Measurements from ENCODE around the gene ARL15.

Gene ARL15

DNA sequence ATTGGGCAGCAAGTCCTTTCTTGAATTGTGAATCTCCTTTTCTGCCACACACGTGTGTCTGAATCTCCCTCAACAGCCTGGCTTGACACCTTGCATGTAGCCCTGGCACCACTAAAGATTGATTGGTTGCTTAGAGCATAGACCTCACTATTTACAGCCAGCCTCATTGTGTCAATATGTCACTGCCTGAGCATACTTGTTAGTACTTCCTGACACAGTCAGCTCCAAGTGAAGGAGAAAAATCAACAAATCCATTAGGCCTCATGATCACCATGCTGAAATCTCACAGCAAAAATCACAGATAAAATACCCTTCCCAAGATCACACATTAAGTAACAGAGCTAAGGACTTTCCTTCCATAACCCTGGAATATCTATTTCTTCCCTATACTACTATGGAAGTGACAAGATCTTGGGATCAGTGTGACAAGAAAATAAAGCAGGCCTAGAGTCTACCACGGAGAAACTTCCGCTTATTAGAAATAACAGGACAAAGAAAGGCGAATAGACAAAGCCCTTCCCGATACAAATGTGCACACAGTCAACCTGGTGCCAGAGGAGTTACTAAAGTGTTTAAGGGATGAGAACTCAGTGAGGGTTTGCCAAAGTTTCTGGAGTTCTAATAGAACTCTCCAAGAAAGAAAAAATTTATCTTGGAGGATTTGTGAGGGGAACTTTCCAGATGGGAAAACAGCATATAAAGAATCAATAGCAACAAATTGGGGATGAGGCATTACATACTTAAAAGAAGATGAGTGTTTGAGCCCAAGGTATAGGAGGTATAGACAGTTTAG, 5.6 kb upstream of the ARL15 start:
- Histone ChIP-seq H3K4me3 (ENCODE audit: low read depth in 1 of 2, low read length in 2 of 2) (no peak overlapping the region), H3K79me2 (ENCODE audit: insufficient read depth, low read length) (no peaks in the 10 kb centered on the region), H3K9ac (ENCODE audit: low read depth, low read length) (no peak overlapping the region), H3K4me2 (ENCODE audit: insufficient read depth, low read length) (no peak overlapping the region), H3K9me3 (ENCODE audit: insufficient read depth, low read length, severe bottlenecking) (no peaks in the 10 kb centered on the region), H3K27ac (ENCODE audit: low read length) (no peak overlapping the region), H3K36me3 (ENCODE audit: insufficient read depth, low read length) (no peaks in the 10 kb centered on the region), H4K20me1 (ENCODE audit: insufficient read depth, low read length) (no peaks in the 10 kb centered on the region), H3K27me3 (ENCODE audit: insufficient read depth, low read length, poor library complexity) (peaks cover 12% of the 10 kb centered on the region), H2AFZ (ENCODE audit: low read depth, low read length) (no peak overlapping the region), H3K4me1 (ENCODE audit: insufficient read depth, low read length) (peaks cover 13% of the 10 kb centered on the region)
- no peak for DNase-seq
- TF ChIP-seq, protein P1, sequence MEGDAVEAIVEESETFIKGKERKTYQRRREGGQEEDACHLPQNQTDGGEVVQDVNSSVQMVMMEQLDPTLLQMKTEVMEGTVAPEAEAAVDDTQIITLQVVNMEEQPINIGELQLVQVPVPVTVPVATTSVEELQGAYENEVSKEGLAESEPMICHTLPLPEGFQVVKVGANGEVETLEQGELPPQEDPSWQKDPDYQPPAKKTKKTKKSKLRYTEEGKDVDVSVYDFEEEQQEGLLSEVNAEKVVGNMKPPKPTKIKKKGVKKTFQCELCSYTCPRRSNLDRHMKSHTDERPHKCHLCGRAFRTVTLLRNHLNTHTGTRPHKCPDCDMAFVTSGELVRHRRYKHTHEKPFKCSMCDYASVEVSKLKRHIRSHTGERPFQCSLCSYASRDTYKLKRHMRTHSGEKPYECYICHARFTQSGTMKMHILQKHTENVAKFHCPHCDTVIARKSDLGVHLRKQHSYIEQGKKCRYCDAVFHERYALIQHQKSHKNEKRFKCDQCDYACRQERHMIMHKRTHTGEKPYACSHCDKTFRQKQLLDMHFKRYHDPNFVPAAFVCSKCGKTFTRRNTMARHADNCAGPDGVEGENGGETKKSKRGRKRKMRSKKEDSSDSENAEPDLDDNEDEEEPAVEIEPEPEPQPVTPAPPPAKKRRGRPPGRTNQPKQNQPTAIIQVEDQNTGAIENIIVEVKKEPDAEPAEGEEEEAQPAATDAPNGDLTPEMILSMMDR (IDR thresholded peaks at IDR 0.05; ENCODE audit: borderline replicate concordance, extremely low read depth, low read length, poor library complexity, severe bottlenecking): no peak
- TF ChIP-seq EZH2 (IDR thresholded peaks at IDR 0.05; ENCODE audit: borderline replicate concordance, low read depth, low read length, severe bottlenecking): no peak
- ATAC-seq (ENCODE audit: insufficient read depth, low read depth): no peak

DNA sequence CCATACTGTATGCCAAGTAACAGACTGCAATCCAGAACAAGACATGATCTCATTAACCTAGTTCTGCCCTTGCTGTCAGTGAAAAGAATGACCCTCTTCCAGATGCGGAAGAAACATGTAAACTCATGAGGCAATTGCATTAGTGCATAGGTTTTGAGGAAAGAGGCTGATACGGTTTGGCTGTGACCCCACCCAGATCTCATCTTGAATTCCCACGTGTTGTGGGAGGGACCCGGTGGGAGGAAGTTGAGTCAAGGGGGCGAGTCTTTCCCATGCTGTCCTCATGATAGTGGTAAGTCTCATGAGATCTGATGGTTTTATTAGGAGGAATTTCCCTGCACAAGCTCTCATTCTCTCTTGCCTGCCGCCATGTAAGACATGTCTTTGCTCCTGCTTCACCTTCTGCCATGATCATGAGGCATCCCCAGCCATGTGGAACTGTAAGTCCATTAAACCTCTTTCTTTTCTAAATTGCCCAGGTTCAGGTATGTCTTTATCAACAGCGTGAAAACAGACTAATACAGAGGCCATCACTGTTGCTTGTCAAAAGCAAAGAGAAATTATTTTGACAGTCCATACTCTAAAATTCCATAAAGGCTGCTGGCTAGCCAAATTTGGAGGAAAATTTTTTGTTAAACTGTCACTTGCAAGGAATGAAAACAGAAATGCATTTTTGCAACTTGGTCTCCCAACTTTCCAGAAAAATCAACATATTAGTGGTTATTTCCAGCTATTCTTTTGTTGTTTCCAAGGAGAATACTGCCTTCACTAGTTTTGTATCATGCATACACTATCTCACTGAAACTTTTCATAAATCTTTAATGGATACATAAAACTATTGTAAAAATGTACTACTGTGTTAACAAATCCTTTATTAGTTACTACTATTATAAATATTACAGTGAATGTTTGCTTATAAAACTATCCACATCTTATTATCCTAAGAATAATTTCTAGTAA, 3.2 kb upstream of the ARL15 start:
- DNase-seq (no peak), ATAC-seq (ENCODE audit: insufficient read depth, low read depth) (no peak)
- Histone ChIP-seq H3K79me2 (ENCODE audit: insufficient read depth, low read length) (peaks cover 12% of the 10 kb centered on the region), H3K27ac (ENCODE audit: low read length) (no peak overlapping the region), H3K4me3 (ENCODE audit: low read depth in 1 of 2, low read length in 2 of 2) (no peak overlapping the region), H4K20me1 (ENCODE audit: insufficient read depth, low read length) (no peaks in the 10 kb centered on the region), H3K27me3 (ENCODE audit: insufficient read depth, low read length, poor library complexity) (no peaks in the 10 kb centered on the region), H2AFZ (ENCODE audit: low read depth, low read length) (no peak overlapping the region), H3K9ac (ENCODE audit: low read depth, low read length) (no peak overlapping the region), H3K36me3 (ENCODE audit: insufficient read depth, low read length) (no peaks in the 10 kb centered on the region), H3K4me1 (ENCODE audit: insufficient read depth, low read length) (peaks cover 25% of the 10 kb centered on the region), H3K9me3 (ENCODE audit: insufficient read depth, low read length, severe bottlenecking) (no peaks in the 10 kb centered on the region), H3K4me2 (ENCODE audit: insufficient read depth, low read length) (no peak overlapping the region)
- TF ChIP-seq, protein P1 (IDR thresholded peaks at IDR 0.05; ENCODE audit: borderline replicate concordance, extremely low read depth, low read length, poor library complexity, severe bottlenecking): no peak
- no peak for TF ChIP-seq EZH2 (IDR thresholded peaks at IDR 0.05; ENCODE audit: borderline replicate concordance, low read depth, low read length, severe bottlenecking)

DNA sequence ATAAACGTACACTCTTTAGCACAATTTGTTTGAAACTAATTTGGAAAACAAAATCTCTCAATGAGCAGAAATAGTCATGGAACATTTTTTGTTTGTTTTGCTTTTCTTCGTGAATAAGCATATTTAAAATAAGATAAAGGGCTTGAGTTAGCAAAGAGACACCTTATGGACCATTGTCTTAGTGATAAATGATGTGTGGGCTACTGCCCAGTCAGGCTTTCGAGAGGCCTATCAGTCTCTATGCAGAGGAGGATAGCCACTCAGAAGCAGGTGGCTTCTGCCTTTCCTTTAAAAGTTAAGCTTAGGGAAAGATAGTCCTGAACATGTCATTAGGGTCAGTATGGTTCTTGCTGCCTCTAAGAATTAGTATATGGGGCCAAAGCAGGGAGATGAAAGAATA, 2.1 kb upstream of the ARL15 start:
- no peak for ATAC-seq (ENCODE audit: insufficient read depth, low read depth)
- Histone ChIP-seq H3K4me1 (ENCODE audit: insufficient read depth, low read length) (peaks cover 30% of the 10 kb centered on the region), H3K79me2 (ENCODE audit: insufficient read depth, low read length) (peaks cover 14% of the 10 kb centered on the region), H3K9me3 (ENCODE audit: insufficient read depth, low read length, severe bottlenecking) (no peaks in the 10 kb centered on the region), H3K27ac (ENCODE audit: low read length) (no peak overlapping the region), H3K27me3 (ENCODE audit: insufficient read depth, low read length, poor library complexity) (no peaks in the 10 kb centered on the region), H4K20me1 (ENCODE audit: insufficient read depth, low read length) (no peaks in the 10 kb centered on the region), H3K9ac (ENCODE audit: low read depth, low read length) (no peak overlapping the region), H2AFZ (ENCODE audit: low read depth, low read length) (no peak overlapping the region), H3K36me3 (ENCODE audit: insufficient read depth, low read length) (no peaks in the 10 kb centered on the region), H3K4me3 (ENCODE audit: low read depth in 1 of 2, low read length in 2 of 2) (no peak overlapping the region), H3K4me2 (ENCODE audit: insufficient read depth, low read length) (no peak overlapping the region)
- DNase-seq: no peak
- TF ChIP-seq, protein P1 (IDR thresholded peaks at IDR 0.05; ENCODE audit: borderline replicate concordance, extremely low read depth, low read length, poor library complexity, severe bottlenecking): no peak
- no peak for TF ChIP-seq EZH2 (IDR thresholded peaks at IDR 0.05; ENCODE audit: borderline replicate concordance, low read depth, low read length, severe bottlenecking)
